NT2/D1 (cell line): ENCODE data around the gene PRDM11.

Experiments used
- DNase-seq: peaks from one replicate; pipeline ENCODE4 v3.0.0-alpha.2; 2011; ENCODE audit warnings: low read depth, low spot score
- H3K27me3 ChIP-seq: 2 replicates; pipeline ENCODE4 v1.6.0; 2011; ENCODE audit warnings: mild to moderate bottlenecking; ENCODE audit not compliant: insufficient read length, insufficient read depth
- H3K36me3 ChIP-seq: 2 replicates; pipeline ENCODE4 v1.6.1; 2011; ENCODE audit warnings: mild to moderate bottlenecking, low read length, mixed read lengths; ENCODE audit not compliant: insufficient read depth, insufficient read length
- H3K4me1 ChIP-seq: 2 replicates; pipeline ENCODE4 v1.5.1; 2011; ENCODE audit not compliant: insufficient read depth, insufficient read length
- H3K4me3 ChIP-seq: 2 replicates; pipeline ENCODE4 v1.5.1; 2011; ENCODE audit warnings: low read depth; ENCODE audit not compliant: insufficient read length
- H3K9ac ChIP-seq: 2 replicates; pipeline ENCODE4 v1.6.0; 2011; ENCODE audit warnings: low read depth; ENCODE audit not compliant: insufficient read length
- H3K9me3 ChIP-seq: 2 replicates; pipeline ENCODE4 v1.5.1; 2011; ENCODE audit warnings: mild to moderate bottlenecking, low read length; ENCODE audit not compliant: insufficient read depth
- SUZ12 ChIP-seq: IDR thresholded peaks from 2 replicates; pipeline ENCODE4 v1.6.1; 2011; ENCODE audit not compliant: insufficient read length, insufficient read depth; ENCODE audit errors: extremely low read depth
- YY1 ChIP-seq: IDR thresholded peaks from 2 replicates; pipeline ENCODE4 v1.6.1; 2011; ENCODE audit not compliant: insufficient read length, insufficient read depth
- ZNF274 ChIP-seq: IDR thresholded peaks from 2 replicates; pipeline ENCODE4 v1.6.1; 2011; ENCODE audit warnings: mild to moderate bottlenecking, low read depth, low read length

PRDM11 gene

GRCh38 chr11:45155627-45156180, 9.3 kb downstream of the PRDM11 start:
- H3K9me3 ChIP-seq = no peaks in the 10 kb centered on the region
- DNase-seq = no peak
- peaks cover 17% of the 10 kb centered on the region for H3K4me1 ChIP-seq
- no peaks in the 10 kb centered on the region for H3K27me3 ChIP-seq
- no peak overlapping the region for H3K4me3 ChIP-seq
- H3K36me3 ChIP-seq = no peaks in the 10 kb centered on the region
- no peak overlapping the region for H3K9ac ChIP-seq
- no peak for TF ChIP-seq ZNF274
- no peak for TF ChIP-seq YY1
- TF ChIP-seq SUZ12 = no peak

- DNase-seq = no peak
- no peaks in the 10 kb centered on the region for H3K9me3 ChIP-seq
- no peak for TF ChIP-seq ZNF274
- H3K4me1 ChIP-seq = peaks cover 20% of the 10 kb centered on the region
- H3K4me3 ChIP-seq = no peak overlapping the region
- H3K36me3 ChIP-seq = no peaks in the 10 kb centered on the region
- H3K27me3 ChIP-seq = no peaks in the 10 kb centered on the region
- no peak overlapping the region for H3K9ac ChIP-seq
Observed at GRCh38 chr11:45156201-45156600, 9.8 kb downstream of the PRDM11 start.

GRCh38 chr11:45156741-45157140, 10.3 kb downstream of the PRDM11 start:
- H3K4me1 ChIP-seq = peaks cover 26% of the 10 kb centered on the region
- DNase-seq = no peak
- H3K9ac ChIP-seq = no peak overlapping the region
- H3K9me3 ChIP-seq = no peaks in the 10 kb centered on the region
- no peak overlapping the region for H3K4me3 ChIP-seq
- TF ChIP-seq SUZ12 (no peak), YY1 (no peak), ZNF274 (no peak)
- no peaks in the 10 kb centered on the region for H3K36me3 ChIP-seq
- H3K27me3 ChIP-seq = no peaks in the 10 kb centered on the region

- Histone ChIP-seq H3K4me3 (no peak overlapping the region), H3K27me3 (no peaks in the 10 kb centered on the region), H3K4me1 (peaks cover 26% of the 10 kb centered on the region), H3K9ac (peak overlapping the region; percentile 39), H3K36me3 (no peaks in the 10 kb centered on the region), H3K9me3 (no peaks in the 10 kb centered on the region)
- DNase-seq = no peak
- TF ChIP-seq SUZ12 (no peak), YY1 (no peak), ZNF274 (no peak)
Observed at GRCh38 chr11:45157247-45158209, 11.1 kb downstream of the PRDM11 start.

GRCh38 chr11:45158210-45158731, 11.8 kb downstream of the PRDM11 start:
- Histone ChIP-seq H3K4me1 (peaks cover 26% of the 10 kb centered on the region), H3K27me3 (no peaks in the 10 kb centered on the region), H3K4me3 (no peak overlapping the region), H3K9ac (peak overlapping the region; percentile 59), H3K9me3 (no peaks in the 10 kb centered on the region), H3K36me3 (no peaks in the 10 kb centered on the region)
- TF ChIP-seq YY1 (no peak), SUZ12 (no peak), ZNF274 (no peak)
- DNase-seq = no peak

- no peaks in the 10 kb centered on the region for H3K36me3 ChIP-seq
- H3K4me3 ChIP-seq = no peak overlapping the region
- H3K9ac ChIP-seq = peak overlapping the region; percentile 59
- H3K27me3 ChIP-seq = no peaks in the 10 kb centered on the region
- H3K9me3 ChIP-seq = no peaks in the 10 kb centered on the region
- H3K4me1 ChIP-seq = peaks cover 26% of the 10 kb centered on the region
- TF ChIP-seq ZNF274 = no peak
- no peak for TF ChIP-seq YY1
- no peak for DNase-seq
Observed at GRCh38 chr11:45158891-45159605, 12.6 kb downstream of the PRDM11 start.
